Astrocyte (in vitro differentiated cells and primary cell): ENCODE measurements around the gene CHST10. TPM values are rescaled to one million over a fixed set of nuclear protein-coding genes. Genes with fewer than 3 reads are reported as not detected.

Source experiments
- DNase-seq: peaks from one replicate; pipeline ENCODE4 v3.0.0-alpha.2; 2010; ENCODE audit warnings: low read depth
- FAIRE-seq: peaks from 2 replicates; lab custom pipeline; 2011; peaks lifted over from hg19 to GRCh38; lab: Jason Lieb, UNC
- H2AFZ ChIP-seq: 2 replicates; pipeline ENCODE4 v1.6.0; 2012; ENCODE audit warnings: low read depth, low read length, inconsistent platforms
- H3K27ac ChIP-seq: 2 replicates; pipeline ENCODE4 v1.5.1; 2011; ENCODE audit warnings: low read depth, low read length, inconsistent platforms
- H3K27me3 ChIP-seq: 2 replicates; pipeline ENCODE4 v1.6.0; 2011; ENCODE audit warnings: low read length, inconsistent platforms; ENCODE audit not compliant: insufficient read depth
- H3K36me3 ChIP-seq: 2 replicates; pipeline ENCODE4 v1.5.1; 2011; ENCODE audit warnings: low read length, inconsistent platforms; ENCODE audit not compliant: insufficient read depth
- H3K4me1 ChIP-seq: 2 replicates; pipeline ENCODE4 v1.5.1; 2011; ENCODE audit warnings: low read length, inconsistent platforms; ENCODE audit not compliant: insufficient read depth
- H3K4me2 ChIP-seq: 2 replicates; pipeline ENCODE4 v1.6.0; 2012; ENCODE audit warnings: low read length, inconsistent platforms
- H3K4me3 ChIP-seq: 2 replicates; pipeline ENCODE4 v1.5.1; 2011; ENCODE audit warnings: low read depth, mild to moderate bottlenecking, low read length, inconsistent platforms; ENCODE audit not compliant: insufficient read depth
- H3K79me2 ChIP-seq: 2 replicates; pipeline ENCODE4 v1.6.0; 2012; ENCODE audit warnings: mild to moderate bottlenecking, low read length, inconsistent platforms; ENCODE audit not compliant: insufficient read depth
- H3K9ac ChIP-seq: 2 replicates; pipeline ENCODE4 v1.6.0; 2012; ENCODE audit warnings: mild to moderate bottlenecking, low read length, inconsistent platforms
- H3K9me3 ChIP-seq: 2 replicates; pipeline ENCODE4 v1.5.1; 2012; ENCODE audit warnings: low read depth, mild to moderate bottlenecking, low read length, inconsistent platforms; ENCODE audit not compliant: insufficient read depth
- H4K20me1 ChIP-seq: 2 replicates; pipeline ENCODE4 v1.6.0; 2012; ENCODE audit warnings: low read length, inconsistent platforms; ENCODE audit not compliant: insufficient read depth
- H3K27ac Mint-ChIP-seq: one replicate; pipeline ENCODE4 v1.8.0; 2021; ENCODE audit warnings: mild to moderate bottlenecking, mixed read lengths; ENCODE audit not compliant: unreplicated experiment
- H3K27me3 Mint-ChIP-seq: one replicate; pipeline ENCODE4 v1.8.0; 2021; ENCODE audit warnings: low read depth, mixed read lengths; ENCODE audit not compliant: unreplicated experiment
- H3K36me3 Mint-ChIP-seq: one replicate; pipeline ENCODE4 v1.8.0; 2021; ENCODE audit warnings: low read depth, mixed read lengths; ENCODE audit not compliant: unreplicated experiment
- H3K4me1 Mint-ChIP-seq: one replicate; pipeline ENCODE4 v1.8.0; 2021; ENCODE audit warnings: low read depth, mixed read lengths; ENCODE audit not compliant: unreplicated experiment
- H3K4me3 Mint-ChIP-seq: one replicate; pipeline ENCODE4 v1.8.0; 2021; ENCODE audit warnings: mild to moderate bottlenecking, moderate library complexity, mixed read lengths; ENCODE audit not compliant: unreplicated experiment
- H3K9me3 Mint-ChIP-seq: one replicate; pipeline ENCODE4 v1.8.0; 2021; ENCODE audit warnings: mild to moderate bottlenecking, mixed read lengths; ENCODE audit not compliant: unreplicated experiment
- CTCF ChIP-seq: IDR thresholded peaks from 2 replicates; pipeline ENCODE4 v1.5.1; 2011; ENCODE audit warnings: low read depth, mild to moderate bottlenecking, inconsistent platforms, low read length, moderate library complexity; ENCODE audit not compliant: insufficient read depth
- EZH2 ChIP-seq: IDR thresholded peaks from 2 replicates; pipeline ENCODE4 v1.6.1; 2012; ENCODE audit warnings: mild to moderate bottlenecking, low read length, inconsistent platforms; ENCODE audit not compliant: insufficient read depth
- total RNA-seq: library from RNA; stranded (reverse); gene quantifications from 2 replicates; pipeline ENCODE4 v1.2.1, GENCODE V29; 2021

Gene CHST10
- total RNA-seq, 1 donor from 2014 or later, result 12.7 TPM

GRCh38 chr2:100411841-100412292 lies 5.6 kb downstream of the CHST10 start:
- peaks cover 4% of the 10 kb centered on the region for H3K36me3 ChIP-seq
- Mint-ChIP-seq H3K4me3 (no peak overlapping the region), H3K4me1 (no peaks in the 10 kb centered on the region), H3K27me3 (peaks cover 2% of the 10 kb centered on the region), H3K27ac (no peak overlapping the region), H3K9me3 (no peaks in the 10 kb centered on the region), H3K36me3 (peaks cover 6% of the 10 kb centered on the region)
- no peak for FAIRE-seq
- H3K9ac ChIP-seq, result no peak overlapping the region
- H3K79me2 ChIP-seq, result peaks cover 39% of the 10 kb centered on the region
- H3K4me1 ChIP-seq, result no peaks in the 10 kb centered on the region
- H2AFZ ChIP-seq, result no peak overlapping the region
- H3K4me2 ChIP-seq, result no peak overlapping the region
- H3K9me3 ChIP-seq, result no peaks in the 10 kb centered on the region
- no peak for DNase-seq
- TF ChIP-seq CTCF (no peak), EZH2 (no peak)
- no peak overlapping the region for H3K4me3 ChIP-seq
- H3K27ac ChIP-seq, result no peak overlapping the region
- H3K27me3 ChIP-seq, result no peaks in the 10 kb centered on the region
- H4K20me1 ChIP-seq, result peaks cover 49% of the 10 kb centered on the region

GRCh38 chr2:100409975-100410647 lies 7.4 kb downstream of the CHST10 start:
- peaks cover 8% of the 10 kb centered on the region for H3K36me3 Mint-ChIP-seq
- Histone ChIP-seq H3K27ac (no peak overlapping the region), H3K9me3 (no peaks in the 10 kb centered on the region), H3K4me2 (no peak overlapping the region), H3K27me3 (no peaks in the 10 kb centered on the region), H3K9ac (no peak overlapping the region), H3K36me3 (peaks cover 4% of the 10 kb centered on the region), H3K4me1 (no peaks in the 10 kb centered on the region), H3K79me2 (peaks cover 22% of the 10 kb centered on the region), H2AFZ (no peak overlapping the region), H3K4me3 (no peak overlapping the region), H4K20me1 (peaks cover 42% of the 10 kb centered on the region)
- FAIRE-seq, result no peak
- TF ChIP-seq CTCF (no peak), EZH2 (no peak)
- H3K27me3 Mint-ChIP-seq, result peaks cover 2% of the 10 kb centered on the region
- no peaks in the 10 kb centered on the region for H3K9me3 Mint-ChIP-seq
- H3K27ac Mint-ChIP-seq, result no peak overlapping the region
- no peak overlapping the region for H3K4me3 Mint-ChIP-seq
- no peak for DNase-seq
- no peaks in the 10 kb centered on the region for H3K4me1 Mint-ChIP-seq

GRCh38 chr2:100409461-100409860 lies 8.0 kb downstream of the CHST10 start:
- Histone ChIP-seq H3K4me3 (no peak overlapping the region), H3K9me3 (no peaks in the 10 kb centered on the region), H3K4me2 (no peak overlapping the region), H2AFZ (no peak overlapping the region), H3K27me3 (no peaks in the 10 kb centered on the region), H3K9ac (no peak overlapping the region), H3K27ac (no peak overlapping the region), H4K20me1 (peaks cover 42% of the 10 kb centered on the region), H3K79me2 (peaks cover 19% of the 10 kb centered on the region), H3K4me1 (no peaks in the 10 kb centered on the region), H3K36me3 (peaks cover 4% of the 10 kb centered on the region)
- TF ChIP-seq EZH2 (no peak), CTCF (no peak)
- Mint-ChIP-seq H3K27ac (no peak overlapping the region), H3K4me1 (no peaks in the 10 kb centered on the region), H3K36me3 (peaks cover 8% of the 10 kb centered on the region), H3K9me3 (no peaks in the 10 kb centered on the region), H3K27me3 (peaks cover 2% of the 10 kb centered on the region), H3K4me3 (no peak overlapping the region)
- FAIRE-seq, result no peak
- no peak for DNase-seq
